ENCODE results near the gene RPL39.
"Not testable (repeated sequence)": the region's sequence is repeated elsewhere in the genome, so short reads cannot be mapped to it uniquely, and the experiment has no call there.

RPL39 gene

GRCh38 chrX:119763181-119763580, 28.2 kb downstream of the RPL39 start:
- peak; percentile 74 to 75 for DNase-seq (ENCODE audit: low read depth in 2 of 2)

- DNase-seq (ENCODE audit: low read depth in 2 of 2) = no peak
Measured at GRCh38 chrX:119762718-119763117, 28.7 kb downstream of the RPL39 start.

DNA sequence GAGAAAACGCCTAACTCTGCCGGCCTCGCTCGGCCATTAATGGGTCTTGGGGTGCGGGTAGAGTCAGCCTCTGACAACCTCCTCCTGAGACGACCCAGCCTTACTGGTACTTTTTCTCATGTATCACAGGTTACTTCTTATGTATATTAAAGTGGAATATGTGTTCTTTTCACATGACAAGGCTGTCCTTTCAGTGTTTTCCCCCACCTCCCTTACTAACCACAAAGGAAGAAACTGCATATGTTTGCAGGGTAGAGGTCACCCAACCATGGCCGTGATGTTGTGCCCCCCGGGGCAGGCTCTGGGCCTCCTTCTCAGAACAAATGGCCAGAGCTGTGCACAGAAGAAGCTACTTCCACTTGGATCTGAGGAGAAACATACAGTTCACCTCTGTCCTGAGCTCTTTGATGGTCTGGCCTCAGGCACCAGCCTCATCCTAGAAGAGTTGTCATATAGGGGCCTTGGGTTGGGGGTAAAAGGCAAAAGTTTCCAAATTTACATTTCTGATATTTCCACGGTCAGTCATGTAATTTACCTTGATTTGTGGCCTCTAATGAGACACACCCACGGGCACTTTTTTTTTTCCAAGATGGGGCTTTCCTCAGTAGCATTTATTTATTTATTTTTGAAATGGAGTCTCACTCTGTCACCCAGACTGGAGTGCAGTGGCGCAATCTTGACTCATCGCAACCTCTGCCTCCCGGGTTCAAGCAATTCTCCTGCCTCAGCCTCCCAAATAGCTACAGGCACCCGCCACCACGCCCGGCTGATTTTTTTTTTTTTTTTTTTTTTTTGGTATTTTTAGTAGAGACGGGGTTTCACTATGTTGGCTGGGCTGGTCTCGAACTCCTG, 31.2 kb downstream of the RPL39 start:
- no peak for DNase-seq (ENCODE audit: low read depth in 2 of 2)

DNA sequence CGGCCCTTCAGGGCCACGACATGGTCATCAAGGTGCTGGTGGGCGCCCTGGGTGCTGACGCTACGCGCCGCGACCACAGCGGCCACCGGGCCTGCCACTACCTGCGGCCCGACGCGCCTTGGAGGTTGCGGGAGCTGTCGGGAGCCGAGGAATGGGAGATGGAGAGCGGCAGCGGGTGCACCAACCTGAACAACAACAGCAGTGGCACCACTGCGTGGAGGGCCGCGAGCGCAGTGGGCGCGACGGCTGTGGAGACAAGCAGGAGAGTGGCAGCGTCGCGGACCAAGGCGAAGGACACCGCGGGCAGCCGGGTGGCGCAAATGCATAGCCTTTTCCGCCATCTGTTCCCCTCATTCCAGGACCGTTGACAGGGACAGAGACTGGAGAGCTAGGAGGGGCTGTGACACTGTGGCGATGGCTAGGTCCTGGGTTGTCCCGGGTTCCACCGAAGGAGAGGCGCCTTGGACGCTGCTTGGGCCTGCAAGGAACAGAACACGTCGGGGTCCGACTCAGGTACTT, 32.1 kb downstream of the RPL39 start:
- no peak for DNase-seq (ENCODE audit: low read depth in 2 of 2)

DNA sequence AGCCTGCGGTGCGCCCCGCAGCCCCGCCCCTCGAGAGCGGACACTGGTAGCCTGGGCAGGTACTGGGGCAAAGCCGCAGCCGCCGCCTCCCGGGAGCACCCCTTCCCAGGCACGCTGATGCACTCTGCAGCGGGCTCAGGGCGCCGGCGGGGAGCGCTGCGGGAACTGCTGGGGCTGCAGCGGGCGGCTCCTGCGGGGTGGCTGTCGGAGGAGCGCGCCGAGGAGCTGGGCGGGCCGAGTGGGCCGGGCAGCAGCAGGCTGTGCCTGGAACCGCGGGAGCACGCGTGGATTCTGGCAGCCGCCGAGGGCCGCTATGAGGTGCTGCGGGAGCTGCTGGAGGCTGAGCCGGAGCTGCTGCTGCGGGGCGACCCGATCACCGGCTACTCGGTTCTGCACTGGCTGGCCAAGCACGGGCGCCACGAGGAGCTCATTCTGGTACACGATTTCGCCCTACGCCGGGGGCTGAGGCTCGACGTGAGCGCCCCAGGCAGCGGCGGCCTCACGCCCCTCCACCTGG, 32.6 kb downstream of the RPL39 start:
- DNase-seq (ENCODE audit: low read depth in 2 of 2) = no peak

DNA sequence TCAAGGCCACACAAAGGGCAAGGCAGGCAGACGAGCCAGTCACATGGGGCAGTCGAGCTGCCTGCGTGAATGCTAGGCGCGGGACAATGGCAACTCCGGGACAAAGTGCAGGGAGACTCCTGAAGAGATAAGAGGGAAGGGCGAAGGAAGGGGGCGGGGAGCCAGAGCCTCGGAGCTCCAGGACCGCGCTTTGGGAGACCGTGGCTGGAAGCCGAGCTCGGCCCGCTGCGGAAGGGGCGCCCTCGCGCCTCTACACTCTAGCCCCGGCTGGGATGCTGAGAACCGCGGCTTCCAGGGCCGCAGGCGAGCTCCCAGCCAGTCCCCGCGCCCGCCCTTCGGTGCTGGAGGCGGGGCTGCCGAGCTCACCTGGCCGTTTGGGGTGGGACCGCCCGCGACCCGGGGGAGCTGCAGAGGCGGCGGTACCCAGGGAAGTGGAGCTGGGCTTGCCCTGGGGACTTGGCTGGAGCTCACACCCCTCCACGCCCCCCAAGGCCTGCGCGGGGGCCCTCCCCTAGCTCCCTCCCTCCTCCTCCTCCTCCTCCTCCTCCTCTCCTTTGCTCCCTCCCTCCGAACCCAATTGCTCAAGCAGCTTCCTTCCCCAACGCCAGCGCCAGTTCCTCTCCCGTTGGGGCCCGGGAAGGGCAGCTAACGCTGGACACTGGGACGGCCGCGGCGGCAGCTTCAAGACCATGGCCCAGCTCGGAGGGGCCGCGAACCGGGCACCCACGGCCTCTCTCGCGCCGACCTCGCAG, 33.3 kb downstream of the RPL39 start, which contains the start of gene SOWAHD:
Gene SOWAHD, plus strand, starts transcription at position 610 of the 752 bp plus-strand sequence. Its CDS starts 80 bp downstream, at position 690.
- no peak for DNase-seq (ENCODE audit: low read depth in 2 of 2)

DNA sequence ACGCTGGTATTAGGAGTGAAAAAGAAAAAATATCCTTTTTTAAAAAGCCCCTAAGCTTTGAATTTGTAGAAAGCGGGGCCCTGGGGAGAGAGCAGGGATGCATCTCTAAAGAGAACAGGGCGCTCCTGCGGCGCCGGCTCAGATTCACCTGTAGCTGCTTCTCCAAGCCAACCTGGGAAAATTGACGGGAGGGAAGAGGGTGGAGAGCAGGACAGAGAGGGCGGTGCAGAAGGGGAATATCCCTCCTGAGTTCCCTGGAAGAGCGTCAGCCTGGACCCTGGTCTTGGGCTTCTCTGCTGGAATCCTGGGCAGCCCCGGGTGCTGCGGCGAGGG, 33.8 kb downstream of the RPL39 start:
- DNase-seq (ENCODE audit: low read depth in 2 of 2) = no peak

DNA sequence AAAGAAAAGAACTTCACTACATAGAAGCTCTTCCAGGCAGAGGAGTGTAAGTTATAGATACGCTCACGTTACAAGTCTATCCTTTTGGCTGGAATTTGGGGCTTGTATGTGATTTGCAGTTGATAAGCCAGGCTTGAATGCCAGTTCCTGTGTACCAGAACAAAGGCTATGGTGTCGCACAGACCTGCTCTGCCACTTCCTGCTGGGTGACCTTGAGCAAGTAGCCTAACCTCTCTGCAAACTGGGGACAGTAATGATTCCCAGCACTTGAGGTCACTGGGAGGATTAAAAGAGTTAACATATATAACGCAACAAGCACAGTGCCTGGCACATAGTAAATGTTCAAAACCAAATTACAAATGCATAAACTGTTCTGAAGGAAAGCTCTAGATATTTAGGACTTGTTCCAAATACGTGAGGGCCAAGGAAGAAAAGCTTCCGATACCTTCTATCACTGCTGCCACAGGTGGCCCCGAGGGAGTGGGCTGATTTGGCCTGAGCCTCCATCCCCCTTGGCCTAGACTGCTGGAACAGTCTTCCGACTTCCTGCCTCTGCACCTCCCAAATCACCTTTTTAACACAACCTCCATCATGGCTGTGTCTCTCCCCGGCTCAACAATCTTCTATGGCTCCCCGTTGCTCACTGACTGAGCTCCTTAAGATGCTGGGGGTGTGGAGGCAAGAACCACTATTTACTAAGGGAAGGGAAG, 34.3 kb downstream of the RPL39 start:
- no peak for DNase-seq (ENCODE audit: low read depth in 2 of 2)

DNA sequence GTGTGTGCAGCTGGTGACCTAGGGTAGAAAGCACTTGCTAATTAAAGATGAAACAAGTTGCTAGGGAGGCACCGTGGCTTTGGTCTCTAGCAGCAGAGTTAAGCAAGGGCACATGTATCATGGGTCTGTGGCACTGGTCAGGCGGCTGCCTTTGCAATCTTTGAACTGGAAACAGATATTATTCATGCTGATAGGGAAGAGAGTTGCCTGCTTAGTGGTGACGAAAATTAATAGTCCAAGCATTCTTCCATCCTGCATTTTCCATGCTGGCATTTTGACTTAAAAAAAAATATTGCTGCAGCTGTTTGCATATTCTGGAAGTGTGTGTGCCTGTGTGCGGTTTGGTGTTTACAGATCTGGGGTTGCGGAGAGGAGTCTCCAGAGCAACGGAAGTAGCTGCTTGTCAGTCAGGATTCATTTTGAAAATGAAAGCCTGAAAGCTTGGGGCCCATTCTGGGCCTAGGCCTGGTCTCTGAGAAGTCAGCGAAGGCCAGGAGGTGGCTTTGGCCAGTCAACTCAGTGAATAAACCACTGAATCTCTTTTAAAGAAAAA, 35.4 kb downstream of the RPL39 start:
- no peak for DNase-seq (ENCODE audit: low read depth in 2 of 2)

DNA sequence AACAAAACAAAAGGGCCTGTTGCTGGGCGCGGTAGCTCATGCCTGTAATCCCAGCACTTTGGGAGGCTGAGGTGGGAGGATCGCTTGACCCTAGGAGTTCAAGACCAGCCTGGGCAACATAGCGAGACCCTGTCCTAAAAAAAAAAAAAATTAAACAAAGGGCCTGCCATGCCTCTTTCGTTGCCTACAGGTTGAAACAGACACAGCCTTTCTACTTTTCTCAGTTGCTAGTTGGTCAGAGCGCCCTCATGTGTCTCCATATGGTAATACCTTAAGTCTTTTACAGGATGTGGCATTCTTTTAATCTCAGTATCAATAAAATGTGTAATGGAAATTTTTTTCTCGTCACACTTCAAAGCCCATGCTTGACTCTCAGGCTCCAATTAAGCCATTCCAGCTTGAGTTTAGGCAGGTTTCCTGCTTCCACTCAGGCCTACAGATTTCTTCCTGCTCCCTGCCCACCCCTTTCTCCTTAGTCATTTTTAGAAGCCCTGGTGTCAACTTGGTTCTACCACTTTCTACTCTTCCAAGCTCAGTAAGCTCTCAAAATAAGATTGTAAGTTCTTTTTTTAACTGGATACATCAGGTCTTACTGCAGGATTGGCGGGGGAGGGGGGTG, 37.7 kb downstream of the RPL39 start:
- DNase-seq (ENCODE audit: low read depth in 2 of 2) = no peak

- DNase-seq (ENCODE audit: low read depth in 2 of 2) = no peak
Measured at GRCh38 chrX:119753001-119753400, 38.4 kb downstream of the RPL39 start.

- DNase-seq (ENCODE audit: low read depth in 2 of 2) = not testable (repeated sequence)
Measured at GRCh38 chrX:119750751-119751150, 40.7 kb downstream of the RPL39 start.

DNA sequence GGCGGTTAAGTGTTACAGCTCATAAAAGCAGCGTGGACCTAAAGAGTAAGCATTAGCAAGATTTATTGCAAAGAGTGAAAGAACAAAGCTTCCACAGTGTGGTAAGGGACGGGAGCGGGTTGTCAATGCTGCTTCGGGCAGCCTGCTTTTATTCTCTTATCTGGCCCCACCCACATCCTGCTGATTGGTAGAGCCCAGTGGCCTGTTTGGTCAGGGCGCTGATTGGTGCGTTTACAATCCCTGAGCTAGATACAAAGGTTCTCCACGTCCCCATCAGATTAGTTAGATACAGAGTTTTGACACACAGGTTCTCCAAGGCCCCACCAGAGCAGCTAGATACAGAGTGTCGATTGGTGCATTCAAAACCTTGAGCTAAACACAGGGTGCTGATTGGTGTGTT, 41.3 kb downstream of the RPL39 start:
- DNase-seq (ENCODE audit: low read depth in 2 of 2) = not testable (repeated sequence)

GRCh38 chrX:119745283-119745848, 46.1 kb downstream of the RPL39 start:
- DNase-seq (ENCODE audit: low read depth in 2 of 2) = no peak

GRCh38 chrX:119738742-119739141, 52.7 kb downstream of the RPL39 start:
- DNase-seq (ENCODE audit: low read depth in 2 of 2) = no peak

Measured in fibroblast of skin of left biceps (primary cell).